Osteocyte (in vitro differentiated cells): ENCODE results near the gene SOD3. TPM values are rescaled to one million over a fixed set of nuclear protein-coding genes. Genes with fewer than 3 reads are reported as not detected.

Source experiments
- DNase-seq: peaks from one replicate; pipeline ENCODE4 v3.0.0; 2021; ENCODE audit warnings: mixed read lengths; ENCODE audit not compliant: unreplicated experiment; ENCODE audit errors: extremely low spot score
- H3K27ac Mint-ChIP-seq: one replicate; pipeline ENCODE4 v1.8.0; 2021; ENCODE audit warnings: mild to moderate bottlenecking, mixed read lengths; ENCODE audit not compliant: unreplicated experiment
- H3K27me3 Mint-ChIP-seq: one replicate; pipeline ENCODE4 v1.8.0; 2021; ENCODE audit warnings: mixed read lengths; ENCODE audit not compliant: unreplicated experiment
- H3K36me3 Mint-ChIP-seq: one replicate; pipeline ENCODE4 v1.8.0; 2021; ENCODE audit warnings: mixed read lengths; ENCODE audit not compliant: unreplicated experiment
- H3K4me1 Mint-ChIP-seq: one replicate; pipeline ENCODE4 v1.8.0; 2021; ENCODE audit warnings: mixed read lengths; ENCODE audit not compliant: unreplicated experiment
- H3K4me3 Mint-ChIP-seq: one replicate; pipeline ENCODE4 v1.8.0; 2021; ENCODE audit warnings: mild to moderate bottlenecking, moderate library complexity, mixed read lengths; ENCODE audit not compliant: unreplicated experiment
- H3K9me3 Mint-ChIP-seq: one replicate; pipeline ENCODE4 v1.8.0; 2021; ENCODE audit warnings: mixed read lengths; ENCODE audit not compliant: unreplicated experiment
- total RNA-seq: library from RNA; stranded (reverse); gene quantifications from 2 replicates; pipeline ENCODE4 v1.2.1, GENCODE V29; 2021
- TF ChIP-seq, protein P1 (sequence below): fragments of 200-600 bp; sonication (generic); IDR thresholded peaks from 2 replicates; pipeline ENCODE4 v1.5.0; 2021; ENCODE audit warnings: antibody characterized with exemption, mild to moderate bottlenecking, moderate library complexity

The SOD3 gene
- total RNA-seq, 1 donor from 2014 or later, result 3.4 TPM

DNA sequence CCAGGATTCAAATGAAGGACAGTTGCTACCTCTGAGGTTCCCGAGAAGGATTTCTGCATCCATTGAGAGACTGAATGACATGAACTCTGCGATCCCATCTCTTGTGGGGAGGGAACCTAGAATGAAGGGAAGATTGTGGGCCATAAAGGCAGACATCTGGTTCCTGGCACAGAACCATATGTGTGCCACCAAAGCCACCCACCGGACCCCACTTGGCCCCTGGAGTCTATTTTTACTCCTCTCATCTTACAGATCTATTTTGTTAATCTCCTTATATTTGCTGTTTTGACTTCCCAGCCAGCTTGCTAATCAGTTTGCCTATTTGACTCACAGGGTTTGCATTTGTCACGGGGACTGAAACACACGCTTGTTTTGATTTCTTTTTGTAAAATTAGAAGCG is 7.3 kb downstream of the SOD3 start:
- H3K9me3 Mint-ChIP-seq, result no peaks in the 10 kb centered on the region
- H3K4me3 Mint-ChIP-seq, result no peak overlapping the region
- H3K4me1 Mint-ChIP-seq, result peaks cover 16% of the 10 kb centered on the region
- no peak overlapping the region for H3K27ac Mint-ChIP-seq
- TF ChIP-seq, protein P1, sequence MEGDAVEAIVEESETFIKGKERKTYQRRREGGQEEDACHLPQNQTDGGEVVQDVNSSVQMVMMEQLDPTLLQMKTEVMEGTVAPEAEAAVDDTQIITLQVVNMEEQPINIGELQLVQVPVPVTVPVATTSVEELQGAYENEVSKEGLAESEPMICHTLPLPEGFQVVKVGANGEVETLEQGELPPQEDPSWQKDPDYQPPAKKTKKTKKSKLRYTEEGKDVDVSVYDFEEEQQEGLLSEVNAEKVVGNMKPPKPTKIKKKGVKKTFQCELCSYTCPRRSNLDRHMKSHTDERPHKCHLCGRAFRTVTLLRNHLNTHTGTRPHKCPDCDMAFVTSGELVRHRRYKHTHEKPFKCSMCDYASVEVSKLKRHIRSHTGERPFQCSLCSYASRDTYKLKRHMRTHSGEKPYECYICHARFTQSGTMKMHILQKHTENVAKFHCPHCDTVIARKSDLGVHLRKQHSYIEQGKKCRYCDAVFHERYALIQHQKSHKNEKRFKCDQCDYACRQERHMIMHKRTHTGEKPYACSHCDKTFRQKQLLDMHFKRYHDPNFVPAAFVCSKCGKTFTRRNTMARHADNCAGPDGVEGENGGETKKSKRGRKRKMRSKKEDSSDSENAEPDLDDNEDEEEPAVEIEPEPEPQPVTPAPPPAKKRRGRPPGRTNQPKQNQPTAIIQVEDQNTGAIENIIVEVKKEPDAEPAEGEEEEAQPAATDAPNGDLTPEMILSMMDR, result no peak
- H3K36me3 Mint-ChIP-seq, result peaks cover 6% of the 10 kb centered on the region
- peaks cover 4% of the 10 kb centered on the region for H3K27me3 Mint-ChIP-seq
- peak; percentile 27 for DNase-seq

DNA sequence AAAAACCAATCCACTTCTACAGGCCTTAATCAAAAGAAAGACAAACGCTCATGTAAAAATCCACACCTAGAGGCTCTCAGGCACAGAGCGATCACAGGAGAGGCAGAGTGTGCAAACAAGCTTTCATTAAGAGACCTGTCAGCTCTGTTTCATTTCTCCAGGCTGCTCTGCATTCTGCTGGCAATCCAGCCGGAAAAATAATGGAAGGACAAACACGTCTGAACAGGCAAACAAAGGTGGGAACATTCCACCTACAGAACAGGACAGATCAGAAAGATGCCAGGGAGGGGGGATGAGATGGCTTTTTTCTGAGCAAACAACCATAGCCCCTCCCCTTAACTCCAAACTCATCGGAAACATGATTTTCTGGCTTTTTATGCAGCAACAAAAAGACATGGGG is 9.7 kb downstream of the SOD3 start:
- peaks cover 4% of the 10 kb centered on the region for H3K27me3 Mint-ChIP-seq
- no peak overlapping the region for H3K4me3 Mint-ChIP-seq
- H3K9me3 Mint-ChIP-seq, result no peaks in the 10 kb centered on the region
- DNase-seq, result peak; percentile 38
- H3K36me3 Mint-ChIP-seq, result peaks cover 18% of the 10 kb centered on the region
- TF ChIP-seq, protein P1, result no peak
- H3K27ac Mint-ChIP-seq, result no peak overlapping the region
- H3K4me1 Mint-ChIP-seq, result peaks cover 18% of the 10 kb centered on the region

- peaks cover 4% of the 10 kb centered on the region for H3K27me3 Mint-ChIP-seq
- H3K4me3 Mint-ChIP-seq, result no peak overlapping the region
- TF ChIP-seq, protein P1, result no peak
- H3K27ac Mint-ChIP-seq, result no peak overlapping the region
- no peaks in the 10 kb centered on the region for H3K9me3 Mint-ChIP-seq
- H3K4me1 Mint-ChIP-seq, result peaks cover 20% of the 10 kb centered on the region
- H3K36me3 Mint-ChIP-seq, result peaks cover 18% of the 10 kb centered on the region
- peak; percentile 13 for DNase-seq
Measured at GRCh38 chr4:24805566-24805965, 10.2 kb downstream of the SOD3 start.

DNA sequence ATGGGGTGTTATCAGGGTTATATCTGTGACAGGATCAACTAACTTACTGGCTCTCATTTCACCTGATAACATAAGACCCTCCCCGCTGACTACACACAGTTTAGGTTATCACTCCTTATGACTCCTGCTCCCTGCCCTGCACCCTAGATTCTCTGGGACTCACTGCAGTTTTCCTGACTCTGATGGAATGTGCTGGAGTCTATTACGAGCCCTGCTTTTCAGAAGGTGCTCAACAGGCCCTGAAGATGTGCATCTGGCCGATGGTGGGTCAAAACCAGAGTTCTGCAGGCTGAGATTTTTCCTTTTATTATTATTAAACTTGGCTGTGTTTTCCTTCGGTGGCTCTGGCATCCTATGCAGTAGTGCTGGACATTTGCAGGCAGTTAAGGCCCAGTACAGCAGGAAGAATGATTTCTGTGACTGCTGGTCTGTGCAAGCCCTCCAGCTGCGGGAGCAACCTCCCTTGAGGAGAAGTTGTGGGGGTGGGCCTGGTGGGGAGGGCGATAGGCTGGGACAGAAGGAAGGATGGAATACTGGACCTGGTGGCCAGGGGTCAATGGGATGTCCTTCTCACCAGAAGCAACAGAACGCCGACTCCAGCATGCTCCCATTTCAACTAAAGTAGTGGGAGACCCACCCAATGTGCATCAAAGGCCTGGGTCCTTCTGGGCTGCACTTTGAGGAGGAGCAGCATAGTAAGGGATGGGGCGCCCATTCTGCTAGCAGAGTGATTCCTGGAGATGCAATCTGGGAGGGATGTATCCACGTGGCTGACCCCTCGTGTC is 11.0 kb downstream of the SOD3 start:
- Mint-ChIP-seq H3K4me1 (peaks cover 13% of the 10 kb centered on the region), H3K9me3 (no peaks in the 10 kb centered on the region), H3K36me3 (peaks cover 20% of the 10 kb centered on the region), H3K27ac (no peak overlapping the region), H3K27me3 (no peaks in the 10 kb centered on the region), H3K4me3 (no peak overlapping the region)
- peak; percentile 72 for DNase-seq
- TF ChIP-seq, protein P1, result no peak

DNA sequence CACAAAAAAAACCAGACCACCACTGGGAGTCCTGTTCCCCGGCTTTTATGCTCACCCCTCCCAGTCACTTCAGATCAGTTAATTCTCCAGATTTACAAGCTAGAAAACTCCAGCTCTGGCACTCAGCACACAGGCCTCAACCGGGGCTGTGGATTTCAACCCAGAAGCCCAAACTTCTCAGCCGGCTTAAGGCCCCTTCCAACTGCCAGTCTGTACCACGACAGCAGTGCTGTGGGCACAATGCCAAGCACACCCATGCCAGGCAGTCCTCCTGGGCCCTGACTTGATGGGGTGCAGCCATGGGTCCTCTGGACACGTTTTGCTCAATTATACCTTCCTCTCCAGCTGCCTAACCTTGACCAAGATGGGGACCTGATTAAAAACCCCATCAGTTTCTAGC is 12.2 kb downstream of the SOD3 start:
- TF ChIP-seq, protein P1, result no peak
- Mint-ChIP-seq H3K36me3 (peaks cover 27% of the 10 kb centered on the region), H3K27me3 (no peaks in the 10 kb centered on the region), H3K4me1 (peaks cover 10% of the 10 kb centered on the region), H3K4me3 (no peak overlapping the region), H3K27ac (no peak overlapping the region), H3K9me3 (peaks cover 8% of the 10 kb centered on the region)
- peak; percentile 49 for DNase-seq
